NCI-H146 (cell line): Measurements from ENCODE around the gene JUN.
"Not testable (repeated sequence)": the region's sequence is repeated elsewhere in the genome, so short reads cannot be mapped to it uniquely, and the experiment has no call there.

ENCODE experiments used
- DNase-seq: peaks from one replicate; lab custom pipeline; 2025; lab: John Stamatoyannopoulos, UW

The JUN gene

DNA sequence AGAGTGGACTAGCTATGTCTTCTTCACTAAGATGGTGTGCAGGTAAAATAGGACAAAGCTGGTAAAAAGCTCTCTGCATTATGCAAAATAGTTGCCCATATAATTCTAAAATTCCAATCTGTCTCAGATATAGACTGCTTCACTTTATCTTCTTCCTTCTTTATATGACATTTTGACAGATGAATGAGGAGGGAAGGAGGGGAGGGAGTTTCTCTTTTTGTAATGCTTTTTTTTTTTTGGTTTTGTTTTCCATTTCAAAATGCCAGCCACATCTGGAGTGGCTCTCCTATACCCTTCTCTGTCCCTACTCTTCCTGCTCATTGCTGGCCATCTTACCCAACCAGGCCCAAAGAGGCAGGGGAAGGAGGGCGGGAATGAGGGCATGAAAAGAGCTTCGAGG is 24.2 kb upstream of the JUN start:
- no peak for DNase-seq

DNA sequence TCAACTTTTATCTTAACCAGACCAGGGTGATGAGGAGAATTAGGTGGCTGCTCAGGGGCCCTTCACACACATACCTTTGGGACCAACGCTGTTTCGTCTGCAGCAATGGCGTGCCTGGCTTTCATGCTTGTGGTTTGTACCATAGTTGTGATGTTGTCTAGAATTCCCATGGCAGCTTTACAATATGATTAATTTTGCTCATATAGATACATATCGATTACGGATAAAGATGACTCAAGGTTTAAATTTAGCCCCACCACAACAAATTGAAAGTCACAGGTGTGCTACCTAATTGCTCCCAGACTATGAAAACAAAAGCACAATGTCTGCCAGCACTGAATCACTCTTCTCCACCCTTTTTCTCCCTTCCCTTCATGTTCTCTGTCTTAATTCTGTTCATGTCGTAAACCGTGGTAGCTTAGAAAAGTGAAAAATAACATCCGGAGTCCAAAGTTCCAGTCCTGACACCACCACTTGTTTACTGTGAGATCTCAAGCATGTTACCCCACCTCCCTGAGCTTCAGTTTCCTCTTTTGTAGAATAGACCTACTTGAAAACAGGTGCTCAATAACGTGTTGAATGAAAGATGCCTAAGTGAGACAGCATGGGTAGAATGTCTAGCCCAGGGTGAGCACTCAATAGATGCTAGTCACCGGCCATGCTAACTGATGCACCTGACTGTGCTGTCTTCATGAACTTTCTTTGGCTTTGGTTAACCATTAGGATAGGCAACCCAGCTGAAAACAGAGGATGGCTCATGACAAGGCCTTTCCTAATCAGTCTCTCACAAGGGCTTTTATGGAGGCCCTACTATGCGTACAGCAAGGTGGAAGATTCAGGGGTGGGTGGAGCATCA is 22.1 kb upstream of the JUN start:
- DNase-seq, result peak; percentile 67

DNA sequence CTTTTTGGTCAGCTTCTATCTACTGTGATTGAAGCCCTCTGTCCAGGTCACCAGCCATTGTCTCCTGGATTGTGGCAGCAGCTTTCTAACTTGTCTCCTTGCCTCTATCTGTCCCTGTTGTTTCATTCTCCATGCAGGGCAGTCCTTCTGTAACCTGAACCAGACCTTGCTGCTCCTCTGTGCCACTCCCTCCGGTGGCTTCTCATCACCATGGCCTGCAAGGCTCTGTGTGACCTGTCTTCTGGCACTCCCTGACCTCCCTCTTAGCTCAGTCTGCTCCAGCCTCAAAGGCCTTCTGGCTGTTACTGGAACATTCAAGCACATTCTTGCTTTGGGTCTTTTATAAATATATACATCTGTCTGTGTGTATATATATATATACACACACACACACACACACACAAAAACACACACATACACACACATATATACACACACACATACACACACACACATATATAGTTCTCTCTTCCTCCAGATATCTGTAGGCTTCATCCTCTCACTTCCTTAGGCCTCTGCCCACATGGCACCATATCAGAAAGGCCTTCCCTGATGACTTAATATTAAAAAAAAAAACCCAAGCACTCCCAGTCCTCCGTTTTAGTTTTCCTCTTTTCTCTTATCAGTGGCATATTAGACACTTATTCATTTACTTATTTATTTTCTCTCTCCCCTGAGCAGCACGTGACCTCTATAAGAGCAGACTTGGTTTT is 21.2 kb upstream of the JUN start:
- DNase-seq, result peak; percentile 53

DNA sequence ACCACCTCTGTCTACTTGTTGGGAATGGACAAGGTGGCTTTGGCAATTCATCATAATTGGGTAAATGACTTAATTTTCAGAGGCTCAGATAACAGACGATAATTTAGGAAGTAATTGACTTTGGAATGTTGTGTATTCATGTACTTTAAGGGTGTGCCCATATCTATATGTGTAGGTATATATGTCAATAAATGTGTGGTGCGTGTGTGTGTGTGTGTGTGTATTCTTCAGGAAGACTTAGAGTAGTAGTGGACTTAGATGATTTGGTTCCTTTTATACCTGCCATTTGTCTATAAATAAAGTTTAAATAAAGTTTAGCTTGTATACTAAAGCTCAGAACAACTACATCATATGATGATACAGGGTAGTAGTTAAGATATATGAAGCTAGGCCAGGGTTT is 20.0 kb upstream of the JUN start:
- DNase-seq, result peak; percentile 33

DNA sequence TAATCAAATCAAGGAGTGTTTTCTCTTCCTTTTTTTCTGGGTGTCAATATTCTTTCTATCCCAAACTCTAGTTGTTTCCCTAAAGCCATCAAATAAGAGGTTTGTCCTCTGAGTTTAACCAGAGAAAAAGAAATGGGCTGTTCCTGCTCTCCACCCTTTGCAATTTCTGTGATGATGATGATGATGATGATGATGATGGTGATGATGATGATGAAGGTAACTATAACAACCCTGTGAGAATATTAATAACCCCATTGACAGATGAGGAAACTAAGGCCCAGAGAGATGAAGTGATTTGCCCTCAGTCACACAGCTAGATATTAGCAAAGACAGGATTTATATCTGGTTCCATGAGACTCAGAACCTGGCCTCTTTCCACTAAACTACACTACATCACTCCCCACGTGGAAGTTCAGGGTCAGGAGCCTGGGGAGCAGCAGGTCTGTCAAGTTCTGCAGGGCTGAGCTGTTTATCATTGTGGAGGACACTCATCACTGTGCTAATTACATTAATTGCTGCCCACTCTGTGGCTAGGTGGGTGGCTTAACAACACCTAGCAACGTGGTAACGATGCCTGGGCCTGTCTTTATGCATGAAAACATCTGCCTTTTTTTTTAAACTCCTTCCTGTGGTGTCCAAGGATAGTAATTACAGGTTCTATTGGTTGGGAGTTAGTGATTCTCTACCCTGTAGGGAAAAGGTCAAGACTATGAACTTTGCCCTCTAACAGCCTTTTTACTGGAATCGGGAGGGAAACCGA is 19.0 kb upstream of the JUN start:
- DNase-seq, result peak; percentile 98

- not testable (repeated sequence) for DNase-seq
These were observed 17.4 kb upstream of the JUN start for GRCh38 chr1:58801286-58801685.

GRCh38 chr1:58799650-58800049 is 15.8 kb upstream of the JUN start:
- no peak for DNase-seq

DNA sequence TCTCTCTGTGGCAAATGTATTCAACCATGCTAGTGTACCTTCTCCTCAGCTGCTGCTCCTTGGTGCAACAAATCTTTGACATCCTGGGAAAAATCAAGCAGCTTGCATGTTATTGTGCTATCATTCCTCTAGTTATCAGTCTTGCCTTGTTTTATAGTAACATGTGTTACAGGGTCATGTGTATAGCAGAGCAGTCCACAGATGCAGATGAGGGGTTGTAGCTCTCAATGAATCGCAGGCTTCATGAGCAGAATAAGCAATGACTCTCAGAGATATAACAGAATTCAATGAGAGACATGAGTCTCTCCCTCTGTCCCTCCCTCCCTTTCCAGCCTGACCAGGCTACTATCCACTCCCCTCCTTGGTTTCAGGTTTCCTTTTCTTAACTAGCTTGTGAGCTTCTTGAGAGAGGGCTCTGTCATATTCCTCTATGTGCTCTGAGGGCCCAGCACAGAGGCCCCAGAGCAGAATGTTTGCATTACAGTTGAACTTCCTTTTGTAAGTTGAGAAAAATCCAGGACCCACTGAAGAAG is 15.1 kb upstream of the JUN start:
- DNase-seq, result no peak

GRCh38 chr1:58796416-58796815 is 12.6 kb upstream of the JUN start:
- DNase-seq, result no peak

DNA sequence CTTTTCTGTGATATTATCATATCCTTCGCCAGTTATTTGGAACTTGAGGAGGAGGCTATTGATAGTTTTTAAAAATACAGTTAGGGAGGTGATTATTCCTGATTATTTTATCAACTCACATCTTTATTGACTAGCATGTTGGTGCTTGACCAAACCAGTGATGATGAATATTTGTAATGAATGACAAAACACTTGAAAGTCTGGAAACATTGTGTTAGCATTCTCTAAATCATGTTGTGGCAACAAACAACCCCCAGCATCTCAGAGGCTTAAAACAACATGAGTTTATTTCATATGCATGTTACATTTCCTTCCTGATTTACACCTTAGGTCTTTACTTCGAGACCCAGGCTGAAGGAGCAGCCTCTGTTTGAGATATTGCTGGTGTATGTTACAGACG is 10.7 kb upstream of the JUN start:
- DNase-seq, result no peak

DNA sequence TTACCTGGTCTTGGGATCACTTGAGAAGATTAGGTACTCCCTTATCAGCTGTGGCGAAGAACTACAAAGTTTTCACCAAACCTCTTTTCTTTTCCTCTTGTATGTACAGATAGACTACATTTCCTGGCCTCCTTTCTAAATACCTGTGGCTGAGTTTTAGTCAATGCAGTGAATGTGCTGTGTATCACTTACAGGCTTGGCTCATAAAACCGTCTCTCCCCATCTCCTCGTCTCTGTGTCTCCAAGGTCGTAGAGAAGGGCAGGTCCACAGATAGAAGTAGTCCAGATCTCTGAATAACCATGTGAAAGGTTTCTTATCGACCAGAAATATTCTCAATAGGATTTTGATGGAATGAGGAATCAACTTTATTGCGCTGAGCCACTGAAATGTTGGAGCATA is 9.0 kb upstream of the JUN start:
- no peak for DNase-seq

DNA sequence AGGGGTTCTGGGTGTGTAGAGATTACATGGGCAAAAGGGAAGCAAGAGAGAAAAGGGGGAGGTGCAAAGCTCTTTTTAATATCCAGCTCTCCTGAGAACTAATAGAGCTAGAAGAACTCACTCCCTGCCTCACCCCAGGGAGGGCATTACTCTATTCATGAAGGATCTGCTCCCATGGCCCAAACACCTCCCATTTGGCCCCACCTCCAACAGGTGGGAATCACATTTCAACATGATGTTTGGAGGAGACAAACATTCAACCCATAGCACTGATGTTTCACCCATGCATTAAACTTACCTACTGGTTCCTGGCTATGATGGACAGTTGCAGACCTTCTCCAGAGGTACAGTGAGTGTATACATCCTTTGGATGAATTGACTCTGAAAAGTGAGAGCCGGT is 7.3 kb upstream of the JUN start:
- DNase-seq, result peak; percentile 24

DNA sequence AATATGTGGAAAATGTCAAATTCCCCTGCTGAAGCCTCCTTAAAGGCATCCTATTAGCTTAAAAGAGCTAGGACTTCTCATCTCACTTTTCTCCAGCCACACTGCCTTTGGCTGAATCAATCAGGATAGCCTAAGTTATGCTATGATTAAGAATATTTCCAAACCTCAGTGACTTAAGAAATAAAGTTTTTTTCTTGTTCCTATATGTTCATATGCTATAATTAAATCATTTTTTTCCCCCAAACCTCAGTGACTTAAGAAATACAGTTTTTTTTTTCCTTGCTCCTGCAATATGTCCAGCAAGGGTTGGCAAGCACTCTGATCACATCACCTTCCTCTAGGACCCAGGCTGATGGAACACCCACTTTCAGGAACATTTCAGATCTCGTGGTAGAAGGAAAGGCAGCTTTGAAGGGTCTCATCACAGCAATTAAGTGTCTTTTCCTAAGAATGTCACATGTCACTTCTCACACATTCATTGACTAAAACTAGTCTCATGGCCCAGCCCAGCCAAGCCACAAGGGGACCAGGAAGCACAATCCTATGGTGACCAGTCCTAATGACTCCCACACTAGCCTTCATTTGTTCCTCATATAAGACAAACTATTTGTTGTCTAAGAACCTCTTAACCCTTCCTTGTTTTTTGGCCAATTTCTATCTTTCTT is 6.3 kb upstream of the JUN start:
- DNase-seq, result no peak

- no peak for DNase-seq
These were observed 5.5 kb upstream of the JUN start for GRCh38 chr1:58789322-58789856.

GRCh38 chr1:58788259-58788658 is 4.4 kb upstream of the JUN start:
- DNase-seq, result no peak

- DNase-seq, result no peak
These were observed 3.0 kb upstream of the JUN start for GRCh38 chr1:58786927-58787245.

DNA sequence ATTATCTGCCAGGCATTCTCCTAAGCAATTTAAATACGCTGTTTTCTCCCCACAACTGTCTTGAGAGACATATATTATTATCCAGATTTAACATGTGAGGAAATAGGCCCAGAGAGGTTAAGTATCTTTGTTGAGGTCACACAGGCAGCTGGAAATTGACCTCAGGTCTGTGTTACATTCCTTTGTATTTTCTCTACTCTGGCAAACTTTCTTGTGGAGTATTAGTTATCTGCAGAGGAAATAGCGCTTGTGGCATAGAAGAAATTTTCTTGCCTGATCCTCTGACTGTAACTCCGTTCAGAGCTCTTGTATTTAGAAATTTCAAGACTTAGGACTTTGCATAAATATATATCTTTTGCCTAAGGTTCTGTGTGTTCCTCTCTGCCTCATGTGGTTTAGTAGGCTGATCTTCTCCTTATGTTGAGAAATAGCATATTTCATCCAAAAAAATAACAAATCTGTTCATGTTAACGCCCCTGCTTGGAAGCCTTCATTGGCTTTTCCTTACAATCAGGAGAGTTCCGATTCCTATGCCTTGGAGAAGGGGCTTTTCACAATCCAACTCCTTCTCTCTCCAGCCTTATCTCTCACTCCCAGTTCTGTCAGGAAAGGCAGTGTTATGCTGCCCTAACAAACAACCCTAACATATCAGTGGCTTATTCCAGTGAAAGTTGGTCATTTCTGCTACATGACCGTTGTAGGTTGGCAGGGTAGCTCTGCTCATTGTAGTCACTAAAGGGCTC is 2.5 kb upstream of the JUN start:
- DNase-seq, result no peak

DNA sequence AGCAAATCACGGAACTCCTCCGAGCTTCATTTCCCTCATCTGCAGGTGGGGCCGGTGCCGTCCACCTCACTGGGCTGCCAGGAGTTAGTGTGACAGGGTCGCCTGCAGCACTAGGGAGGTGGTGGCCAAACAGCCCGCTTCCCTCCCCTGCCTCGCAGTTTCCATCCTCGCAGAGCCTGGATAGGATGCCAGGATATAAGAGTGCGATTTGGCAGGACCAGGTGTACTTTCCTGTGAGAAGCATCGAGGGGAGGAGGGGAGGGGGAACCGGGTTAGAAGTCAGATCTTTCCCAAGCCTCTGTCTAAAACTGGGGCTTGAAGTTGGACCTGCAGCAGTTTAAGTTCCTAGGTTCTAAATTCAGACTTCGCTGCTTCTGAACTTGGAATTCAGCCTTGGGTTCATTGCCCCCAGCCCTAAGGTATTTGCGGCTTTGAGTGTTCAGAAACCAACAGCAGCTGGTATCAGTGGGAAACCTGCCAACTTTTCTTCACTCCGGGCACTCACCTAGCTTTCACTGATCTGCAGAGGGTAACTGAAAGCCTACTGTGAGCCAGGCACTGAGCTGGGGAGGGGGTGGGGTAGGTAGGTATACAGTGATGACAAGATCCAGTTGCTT is 1.7 kb upstream of the JUN start:
- DNase-seq, result peak; percentile 88

GRCh38 chr1:58784758-58785441 is 1.1 kb upstream of the JUN start:
- DNase-seq, result peak; percentile 88
